GM23248 (cell line): ENCODE results near the gene SNAPC1.

Source experiments
- EZH2 ChIP-seq: fragments of 200-600 bp; sonication (generic); IDR thresholded peaks from 2 replicates; pipeline ENCODE4 v1.6.1; 2018; ENCODE audit warnings: antibody characterized with exemption, mild to moderate bottlenecking; ENCODE audit not compliant: insufficient read depth, poor library complexity, severe bottlenecking
- EZH2phosphoT487 ChIP-seq: fragments of 200-600 bp; sonication (generic); IDR thresholded peaks from 2 replicates; pipeline ENCODE4 v1.6.1; 2018; ENCODE audit warnings: antibody characterized with exemption, moderate library complexity, mild to moderate bottlenecking, low read depth; ENCODE audit not compliant: insufficient read depth

DNA sequence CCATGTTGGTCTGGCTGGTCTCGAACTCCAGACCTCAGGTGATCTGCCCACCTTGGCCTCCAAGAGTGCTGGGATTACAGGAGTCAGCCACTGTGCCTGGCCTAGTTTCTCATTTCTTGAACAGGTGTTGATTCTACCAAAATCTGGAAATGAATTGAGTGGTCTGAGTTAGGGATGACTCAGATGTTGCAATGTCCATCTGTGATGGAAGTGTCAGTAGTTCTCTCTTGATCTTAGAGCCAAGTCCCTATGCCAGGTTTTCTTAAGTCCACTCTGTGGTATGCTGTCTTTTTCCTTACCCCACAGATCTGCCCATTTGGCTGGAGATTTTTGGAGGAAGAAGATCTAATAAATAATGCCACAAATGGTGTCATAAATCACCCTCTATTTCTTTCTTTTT lies 12.6 kb downstream of the SNAPC1 start:
- TF ChIP-seq EZH2 (no peak), EZH2phosphoT487 (no peak)
